Uterus (tissue), 2 donors: ENCODE data around the gene LUM.

Source experiments
- POLR2A ChIP-seq, 2 donors: fragments of 450-650 bp; IDR thresholded peaks; one replicate each; pipeline ENCODE4 v1.6.1; 2016; ENCODE audit warnings: antibody characterized with exemption in 2 of 2, mild to moderate bottlenecking in 1 of 2, moderate library complexity in 1 of 2
- TF ChIP-seq, protein P1 (sequence below), 4 experiments: fragments of 200-600 bp in 2 of 4; fragments of 450-650 bp in 2 of 4; sonication (generic) in 2 of 4; IDR thresholded peaks; one replicate each; pipeline ENCODE4 v1.5.1; 2016 to 2019; ENCODE audit warnings: antibody characterized with exemption in 4 of 4, mild to moderate bottlenecking in 2 of 4, moderate library complexity in 1 of 4

DNA sequence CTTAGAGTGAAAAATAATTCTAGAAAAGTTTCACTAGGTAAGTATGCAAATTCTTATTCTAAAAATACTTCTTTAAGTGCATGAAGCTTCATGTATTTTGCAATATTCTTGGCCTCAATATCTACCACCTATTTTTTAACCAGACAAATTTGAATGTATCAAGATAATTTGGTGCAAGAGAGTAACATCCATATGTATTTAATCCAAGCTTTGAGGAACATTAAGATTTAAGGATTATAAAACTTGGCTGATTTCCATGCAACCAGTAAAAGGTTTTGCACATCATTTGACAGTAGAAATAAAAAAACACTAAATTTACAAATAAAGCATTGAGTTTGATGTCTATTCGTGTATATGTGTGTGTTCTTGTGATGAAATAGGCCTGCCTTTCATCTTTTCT is 7.7 kb downstream of the LUM start:
- TF ChIP-seq, protein P1, sequence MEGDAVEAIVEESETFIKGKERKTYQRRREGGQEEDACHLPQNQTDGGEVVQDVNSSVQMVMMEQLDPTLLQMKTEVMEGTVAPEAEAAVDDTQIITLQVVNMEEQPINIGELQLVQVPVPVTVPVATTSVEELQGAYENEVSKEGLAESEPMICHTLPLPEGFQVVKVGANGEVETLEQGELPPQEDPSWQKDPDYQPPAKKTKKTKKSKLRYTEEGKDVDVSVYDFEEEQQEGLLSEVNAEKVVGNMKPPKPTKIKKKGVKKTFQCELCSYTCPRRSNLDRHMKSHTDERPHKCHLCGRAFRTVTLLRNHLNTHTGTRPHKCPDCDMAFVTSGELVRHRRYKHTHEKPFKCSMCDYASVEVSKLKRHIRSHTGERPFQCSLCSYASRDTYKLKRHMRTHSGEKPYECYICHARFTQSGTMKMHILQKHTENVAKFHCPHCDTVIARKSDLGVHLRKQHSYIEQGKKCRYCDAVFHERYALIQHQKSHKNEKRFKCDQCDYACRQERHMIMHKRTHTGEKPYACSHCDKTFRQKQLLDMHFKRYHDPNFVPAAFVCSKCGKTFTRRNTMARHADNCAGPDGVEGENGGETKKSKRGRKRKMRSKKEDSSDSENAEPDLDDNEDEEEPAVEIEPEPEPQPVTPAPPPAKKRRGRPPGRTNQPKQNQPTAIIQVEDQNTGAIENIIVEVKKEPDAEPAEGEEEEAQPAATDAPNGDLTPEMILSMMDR (IDR thresholded peaks at IDR 0.05) = no peak
- TF ChIP-seq POLR2A (IDR thresholded peaks at IDR 0.05) = no peak
